ENCODE data around the gene USP35. TPM values are rescaled to one million over a fixed set of nuclear protein-coding genes. Genes with fewer than 3 reads are reported as not detected.

The USP35 gene
- total RNA-seq, 4 donors from 2014 or later = 4.6 to 6.1 (median 5.4) TPM

DNA sequence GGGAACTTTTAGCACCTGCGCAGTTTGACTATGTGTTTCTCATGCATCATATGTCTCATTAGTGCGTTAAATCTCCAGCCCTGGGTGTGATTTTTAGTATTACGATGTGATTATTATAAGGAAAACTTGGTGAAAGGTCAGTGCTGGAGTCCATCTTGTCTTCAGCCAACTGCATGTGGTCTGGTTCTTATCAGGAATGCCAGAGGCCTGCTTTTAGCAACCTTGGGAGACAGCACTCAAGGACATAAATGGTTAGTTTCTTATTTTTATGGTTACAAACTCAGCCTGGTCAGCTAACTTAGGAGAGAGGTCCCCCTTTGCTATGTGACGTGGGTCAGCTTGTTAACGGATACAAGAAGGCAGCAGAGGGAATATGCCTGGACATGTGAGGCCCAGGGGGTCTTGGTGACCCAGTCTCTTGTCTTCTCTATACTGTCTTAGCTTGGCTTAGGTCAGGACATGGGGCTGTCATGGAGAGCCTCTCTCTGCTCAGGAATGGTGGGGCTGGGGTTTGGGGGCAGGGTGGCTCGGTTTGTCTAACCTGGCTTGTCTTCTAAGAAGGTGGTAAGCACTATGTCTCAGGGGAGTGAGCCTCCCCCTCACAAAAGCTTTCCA, 21.8 kb upstream of the USP35 start:
- no peaks in the 10 kb centered on the region for H3K9me3 ChIP-seq
- H3K27me3 ChIP-seq = no peaks in the 10 kb centered on the region
- intact Hi-C loops (cut with DNase I; ENCODE audit: low total_unique reads) = no loop called here
- ATAC-seq = no peak
- no peak overlapping the region for H3K4me3 ChIP-seq
- peaks cover 0 to 6% of the 10 kb centered on the region in 2 donors for H3K4me1 ChIP-seq
- in situ Hi-C loops (cut with MboI; ENCODE audit: low sequenced_read_pairs in 4 of 4) = no loop called here
- TF ChIP-seq, protein P1, sequence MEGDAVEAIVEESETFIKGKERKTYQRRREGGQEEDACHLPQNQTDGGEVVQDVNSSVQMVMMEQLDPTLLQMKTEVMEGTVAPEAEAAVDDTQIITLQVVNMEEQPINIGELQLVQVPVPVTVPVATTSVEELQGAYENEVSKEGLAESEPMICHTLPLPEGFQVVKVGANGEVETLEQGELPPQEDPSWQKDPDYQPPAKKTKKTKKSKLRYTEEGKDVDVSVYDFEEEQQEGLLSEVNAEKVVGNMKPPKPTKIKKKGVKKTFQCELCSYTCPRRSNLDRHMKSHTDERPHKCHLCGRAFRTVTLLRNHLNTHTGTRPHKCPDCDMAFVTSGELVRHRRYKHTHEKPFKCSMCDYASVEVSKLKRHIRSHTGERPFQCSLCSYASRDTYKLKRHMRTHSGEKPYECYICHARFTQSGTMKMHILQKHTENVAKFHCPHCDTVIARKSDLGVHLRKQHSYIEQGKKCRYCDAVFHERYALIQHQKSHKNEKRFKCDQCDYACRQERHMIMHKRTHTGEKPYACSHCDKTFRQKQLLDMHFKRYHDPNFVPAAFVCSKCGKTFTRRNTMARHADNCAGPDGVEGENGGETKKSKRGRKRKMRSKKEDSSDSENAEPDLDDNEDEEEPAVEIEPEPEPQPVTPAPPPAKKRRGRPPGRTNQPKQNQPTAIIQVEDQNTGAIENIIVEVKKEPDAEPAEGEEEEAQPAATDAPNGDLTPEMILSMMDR (IDR thresholded peaks at IDR 0.05 in 4 of 5, conservative IDR thresholded peaks at IDR 0.05 in 1 of 5) = no peak
- TF ChIP-seq POLR2A (IDR thresholded peaks at IDR 0.05) = no peak
- H3K27ac ChIP-seq = no peak overlapping the region
- no peaks in the 10 kb centered on the region for H3K36me3 ChIP-seq
- DNase-seq = no peak

DNA sequence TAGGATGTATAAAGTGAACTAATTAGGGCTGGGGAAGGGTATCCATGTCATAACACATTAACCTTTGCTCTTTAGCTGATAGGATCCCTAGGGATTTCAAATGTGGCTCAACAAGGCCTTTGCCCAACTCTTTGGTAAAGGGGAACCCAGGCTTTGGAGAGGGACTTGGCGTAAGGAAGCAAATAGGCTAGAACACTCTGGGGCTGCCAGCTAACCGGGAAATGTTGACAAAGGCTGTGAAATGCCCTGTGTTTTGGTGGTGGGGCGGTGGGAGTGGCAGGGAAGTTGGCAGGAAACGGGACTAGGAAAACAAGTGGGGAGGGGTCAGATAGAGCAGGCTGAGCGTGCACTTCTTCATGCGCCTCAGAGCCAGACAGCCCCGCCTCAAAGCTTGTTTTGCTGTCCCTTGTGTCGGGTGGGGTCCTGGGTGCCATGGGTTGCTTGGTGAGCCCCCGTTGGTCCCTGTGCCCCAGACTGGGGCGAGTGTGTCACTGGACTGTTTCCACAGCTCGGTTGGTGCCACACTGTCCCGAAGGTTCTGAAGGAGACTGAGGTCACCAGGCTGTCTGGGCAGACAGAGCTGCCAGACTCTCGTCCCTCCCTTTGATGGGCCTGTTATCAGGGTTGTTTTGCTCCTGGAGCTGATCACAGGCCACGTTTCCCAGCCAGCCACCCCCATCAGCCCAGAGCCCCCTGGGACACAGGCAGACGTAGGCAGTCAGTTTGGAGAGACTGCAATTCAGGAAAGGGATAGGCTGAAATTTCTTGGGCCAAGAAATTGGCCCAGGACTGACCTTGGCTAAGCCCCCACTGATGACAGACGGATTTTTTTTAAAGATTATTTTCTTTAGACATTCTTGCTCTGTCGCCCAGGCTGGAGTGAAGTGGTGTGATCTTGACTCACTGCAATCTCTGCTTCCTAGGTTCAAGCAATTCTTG, 19.9 kb upstream of the USP35 start:
- intact Hi-C loops (cut with DNase I; ENCODE audit: low total_unique reads) = no loop called here
- no peak overlapping the region for H3K4me3 ChIP-seq

DNA sequence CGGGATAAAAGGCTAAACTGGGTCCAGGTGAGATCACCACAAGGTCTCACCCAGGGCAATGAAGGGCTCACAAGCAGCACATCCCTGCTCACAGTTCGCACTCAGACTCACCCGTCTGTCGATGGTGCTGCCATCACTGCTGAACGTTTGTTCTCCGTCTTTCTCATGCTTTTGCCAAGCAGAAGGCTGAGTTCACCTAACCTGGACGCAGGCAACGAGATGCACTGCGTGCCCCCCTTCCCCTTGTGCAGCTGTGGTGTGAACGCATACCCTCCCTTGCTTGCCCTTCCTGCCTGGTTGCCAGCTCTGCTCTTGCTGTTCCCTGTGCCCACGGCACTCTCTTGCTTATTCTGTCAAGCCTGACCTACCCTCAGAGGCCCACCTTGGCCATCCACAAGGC, 18.3 kb upstream of the USP35 start:
- no peak for TF ChIP-seq POLR2A (IDR thresholded peaks at IDR 0.05)
- TF ChIP-seq, protein P1 (IDR thresholded peaks at IDR 0.05 in 4 of 5, conservative IDR thresholded peaks at IDR 0.05 in 1 of 5) = no peak
- Histone ChIP-seq H3K4me1 (peaks cover 0 to 6% of the 10 kb centered on the region in 2 donors), H3K4me3 (no peak overlapping the region), H3K9me3 (no peaks in the 10 kb centered on the region), H3K36me3 (peaks cover 0 to 12% of the 10 kb centered on the region in 2 donors), H3K27ac (peak overlapping the region in 1 of 4 donors; percentile 80), H3K27me3 (no peaks in the 10 kb centered on the region)
- in situ Hi-C loops (cut with MboI; ENCODE audit: low sequenced_read_pairs in 4 of 4) (no loop called here), intact Hi-C loops (cut with DNase I; ENCODE audit: low total_unique reads) (no loop called here)
- DNase-seq (no peak), ATAC-seq (no peak)

More for the DNA sequence above, 19.9 kb upstream of the USP35 start:
- DNase-seq (peak; percentile 40 to 77), ATAC-seq (peak; percentile 81 to 86)
- Histone ChIP-seq H3K27ac (peak overlapping the region; percentile 47 to 80 (median 58)), H3K36me3 (peaks cover 0 to 3% of the 10 kb centered on the region in 2 donors), H3K4me1 (peaks cover 0 to 6% of the 10 kb centered on the region in 2 donors), H3K9me3 (no peaks in the 10 kb centered on the region), H3K27me3 (no peaks in the 10 kb centered on the region)
- in situ Hi-C loops (cut with MboI; ENCODE audit: low sequenced_read_pairs in 4 of 4) = no loop called here
- TF ChIP-seq, protein P1 (IDR thresholded peaks at IDR 0.05 in 4 of 5, conservative IDR thresholded peaks at IDR 0.05 in 1 of 5) = no peak
- TF ChIP-seq POLR2A (IDR thresholded peaks at IDR 0.05) = no peak

DNA sequence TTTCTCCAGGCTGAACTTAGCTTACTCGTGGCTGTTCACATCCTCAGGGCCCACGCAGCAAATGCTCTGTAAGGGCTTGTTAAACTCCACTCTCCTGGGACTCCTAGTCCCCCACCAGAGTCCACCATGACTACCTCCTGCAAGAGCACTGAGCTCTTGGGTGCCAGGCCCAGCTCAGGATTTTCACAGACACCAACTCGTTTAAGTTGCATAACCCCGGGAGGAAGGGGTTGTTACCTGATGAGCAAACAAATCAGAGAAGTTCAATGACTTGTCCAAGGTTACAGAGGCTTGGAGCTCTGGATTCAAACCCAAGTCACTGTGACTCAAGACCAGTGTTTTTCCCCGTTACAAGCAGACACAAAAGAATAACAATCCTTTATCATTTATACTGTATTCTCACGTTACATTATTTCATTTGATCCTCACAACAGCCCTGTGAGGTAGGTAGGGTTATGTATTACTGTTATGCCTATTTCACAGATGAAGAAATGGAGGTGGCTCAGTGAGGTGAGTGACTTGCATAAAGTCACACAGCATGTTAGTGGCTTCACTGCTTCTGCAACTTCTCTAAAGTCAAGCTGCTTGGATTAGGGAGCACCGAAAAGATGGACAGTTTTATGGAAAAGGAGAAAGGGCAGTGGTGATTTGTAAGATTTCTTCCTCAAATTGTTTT, 17.7 kb upstream of the USP35 start:
- DNase-seq = no peak
- Histone ChIP-seq H3K9me3 (no peaks in the 10 kb centered on the region), H3K4me3 (no peak overlapping the region), H3K27ac (no peak overlapping the region), H3K27me3 (no peaks in the 10 kb centered on the region), H3K4me1 (peaks cover 0 to 6% of the 10 kb centered on the region in 2 donors), H3K36me3 (peaks cover 0 to 12% of the 10 kb centered on the region in 2 donors)
- TF ChIP-seq, protein P1 (IDR thresholded peaks at IDR 0.05 in 4 of 5, conservative IDR thresholded peaks at IDR 0.05 in 1 of 5) = no peak
- no peak for TF ChIP-seq POLR2A (IDR thresholded peaks at IDR 0.05)
- no peak for ATAC-seq
- intact Hi-C loops (cut with DNase I; ENCODE audit: low total_unique reads) (no loop called here), in situ Hi-C loops (cut with MboI; ENCODE audit: low sequenced_read_pairs in 4 of 4) (no loop called here)
